Mucosa of stomach (tissue), 1 donor: ENCODE data around the gene ASXL2.
"Not testable (repeated sequence)": the region's sequence is repeated elsewhere in the genome, so short reads cannot be mapped to it uniquely, and the experiment has no call there.

Experiments
- H3K27me3 ChIP-seq: one replicate; pipeline ENCODE4 v1.7.0; 2013; ENCODE audit warnings: mild to moderate bottlenecking, low read length; ENCODE audit not compliant: control insufficient read depth, insufficient read depth
- H3K36me3 ChIP-seq: one replicate; pipeline ENCODE4 v1.7.0; 2013; ENCODE audit warnings: low read length; ENCODE audit not compliant: control insufficient read depth, insufficient read depth
- H3K4me1 ChIP-seq: one replicate; pipeline ENCODE4 v1.7.0; 2013; ENCODE audit warnings: mild to moderate bottlenecking, low read length; ENCODE audit not compliant: control insufficient read depth, insufficient read depth
- H3K4me3 ChIP-seq: one replicate; pipeline ENCODE4 v1.7.0; 2013; ENCODE audit warnings: low read length
- H3K9ac ChIP-seq: one replicate; pipeline ENCODE4 v1.7.0; 2013; ENCODE audit warnings: mild to moderate bottlenecking, low read length, moderate library complexity
- H3K9me3 ChIP-seq: one replicate; pipeline ENCODE4 v1.7.0; 2013; ENCODE audit warnings: mild to moderate bottlenecking, low read length, moderate library complexity; ENCODE audit not compliant: control insufficient read depth
- donor health status: Pancreatic carcinoma.

ASXL2 gene

DNA sequence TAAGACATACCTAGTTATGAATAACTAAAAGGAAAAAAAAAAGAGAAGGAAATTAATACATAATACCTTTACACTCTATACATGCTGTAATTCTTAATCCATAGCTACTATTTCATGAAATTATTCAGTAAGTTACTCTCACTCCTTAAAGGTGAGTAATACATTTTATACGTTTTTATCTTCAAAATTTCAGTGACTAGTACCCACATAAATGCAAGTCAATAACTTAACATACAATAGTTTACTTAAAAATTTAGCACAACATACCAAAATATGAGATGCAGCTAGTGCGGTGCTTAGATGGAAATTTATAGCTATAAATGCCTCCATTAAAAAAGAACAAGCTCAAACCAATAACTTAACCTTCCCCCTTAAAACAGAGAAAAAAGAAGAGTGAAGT, 168.9 kb downstream of the ASXL2 start:
- H3K27me3 ChIP-seq = no peaks in the 10 kb centered on the region
- no peaks in the 10 kb centered on the region for H3K36me3 ChIP-seq
- H3K9me3 ChIP-seq = no peaks in the 10 kb centered on the region
- H3K9ac ChIP-seq = no peak overlapping the region
- no peak overlapping the region for H3K4me3 ChIP-seq
- H3K4me1 ChIP-seq = no peaks in the 10 kb centered on the region

DNA sequence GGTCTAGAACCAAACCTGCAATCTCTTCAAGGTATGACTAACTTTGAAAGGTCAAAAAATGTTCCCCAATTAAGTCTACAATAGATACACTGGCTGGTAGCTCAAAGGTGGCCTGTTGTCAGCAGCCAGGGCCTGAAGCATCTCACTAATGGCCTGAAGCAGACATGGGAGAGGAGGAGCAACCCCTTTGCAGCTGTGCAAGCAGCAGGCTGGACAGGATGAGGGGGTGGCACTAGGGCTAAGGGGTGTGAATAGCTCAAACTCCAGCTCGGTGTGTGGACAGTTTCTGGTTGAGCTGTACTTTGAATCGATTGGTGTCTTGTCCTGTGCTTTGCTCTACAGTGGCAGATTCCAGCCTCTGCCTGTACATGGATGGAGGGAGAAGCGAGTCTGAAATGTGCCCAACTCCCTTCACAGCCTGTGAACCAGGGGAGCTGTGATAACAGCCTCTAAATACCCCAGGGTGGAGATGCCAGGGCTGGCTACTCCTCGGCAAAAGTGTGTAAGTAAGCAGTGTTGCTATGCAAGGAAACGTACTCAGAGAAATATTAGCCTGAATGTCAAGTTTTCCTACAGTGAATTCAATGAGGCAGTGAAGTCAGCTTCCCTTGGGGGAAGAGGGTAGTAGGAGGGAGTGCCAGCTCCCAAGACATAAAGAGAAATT, 170.2 kb downstream of the ASXL2 start:
- no peaks in the 10 kb centered on the region for H3K9me3 ChIP-seq
- H3K36me3 ChIP-seq = no peaks in the 10 kb centered on the region
- H3K27me3 ChIP-seq = no peaks in the 10 kb centered on the region
- no peaks in the 10 kb centered on the region for H3K4me1 ChIP-seq
- no peak overlapping the region for H3K9ac ChIP-seq
- no peak overlapping the region for H3K4me3 ChIP-seq

GRCh38 chr2:25705575-25705974, 172.7 kb downstream of the ASXL2 start:
- H3K9me3 ChIP-seq, H3K9ac ChIP-seq, H3K4me3 ChIP-seq, H3K36me3 ChIP-seq, H3K27me3 ChIP-seq, H3K4me1 ChIP-seq: not testable (repeated sequence)

GRCh38 chr2:25701801-25702200, 176.5 kb downstream of the ASXL2 start:
- H3K9me3 ChIP-seq = no peaks in the 10 kb centered on the region
- H3K9ac ChIP-seq = no peak overlapping the region
- no peaks in the 10 kb centered on the region for H3K27me3 ChIP-seq
- peaks cover 12% of the 10 kb centered on the region for H3K4me1 ChIP-seq
- H3K4me3 ChIP-seq = no peak overlapping the region
- H3K36me3 ChIP-seq = no peaks in the 10 kb centered on the region

GRCh38 chr2:25700221-25700660, 178.0 kb downstream of the ASXL2 start:
- H3K4me3 ChIP-seq = no peak overlapping the region
- no peaks in the 10 kb centered on the region for H3K36me3 ChIP-seq
- peaks cover 12% of the 10 kb centered on the region for H3K4me1 ChIP-seq
- no peaks in the 10 kb centered on the region for H3K9me3 ChIP-seq
- no peaks in the 10 kb centered on the region for H3K27me3 ChIP-seq
- no peak overlapping the region for H3K9ac ChIP-seq

- H3K9me3 ChIP-seq = no peaks in the 10 kb centered on the region
- no peaks in the 10 kb centered on the region for H3K27me3 ChIP-seq
- H3K4me1 ChIP-seq = peaks cover 12% of the 10 kb centered on the region
- H3K4me3 ChIP-seq = no peak overlapping the region
- no peaks in the 10 kb centered on the region for H3K36me3 ChIP-seq
- H3K9ac ChIP-seq = no peak overlapping the region
Measured at GRCh38 chr2:25699216-25699615, 179.1 kb downstream of the ASXL2 start.

DNA sequence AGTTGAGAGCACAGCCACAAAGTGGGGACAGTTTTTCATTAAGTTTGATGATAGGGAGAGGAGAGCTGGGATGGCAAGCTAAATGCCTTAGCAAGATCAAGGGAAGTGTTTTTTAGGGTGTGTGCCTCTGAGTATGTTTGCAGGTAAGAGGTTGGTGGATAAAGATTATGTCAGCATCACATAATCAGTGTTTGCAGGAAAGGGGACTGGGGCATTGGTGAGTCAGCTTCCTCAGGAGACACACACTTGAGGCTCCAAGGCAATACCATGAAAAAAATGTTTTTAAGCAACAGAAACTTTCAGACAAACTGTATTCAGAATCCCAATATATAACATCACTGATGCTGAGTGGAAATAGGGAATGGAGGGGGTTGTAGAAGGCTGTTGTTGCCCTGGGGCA, 179.5 kb downstream of the ASXL2 start:
- Histone ChIP-seq H3K9ac (no peak overlapping the region), H3K4me3 (no peak overlapping the region), H3K27me3 (no peaks in the 10 kb centered on the region), H3K4me1 (peaks cover 12% of the 10 kb centered on the region), H3K9me3 (no peaks in the 10 kb centered on the region), H3K36me3 (no peaks in the 10 kb centered on the region)

DNA sequence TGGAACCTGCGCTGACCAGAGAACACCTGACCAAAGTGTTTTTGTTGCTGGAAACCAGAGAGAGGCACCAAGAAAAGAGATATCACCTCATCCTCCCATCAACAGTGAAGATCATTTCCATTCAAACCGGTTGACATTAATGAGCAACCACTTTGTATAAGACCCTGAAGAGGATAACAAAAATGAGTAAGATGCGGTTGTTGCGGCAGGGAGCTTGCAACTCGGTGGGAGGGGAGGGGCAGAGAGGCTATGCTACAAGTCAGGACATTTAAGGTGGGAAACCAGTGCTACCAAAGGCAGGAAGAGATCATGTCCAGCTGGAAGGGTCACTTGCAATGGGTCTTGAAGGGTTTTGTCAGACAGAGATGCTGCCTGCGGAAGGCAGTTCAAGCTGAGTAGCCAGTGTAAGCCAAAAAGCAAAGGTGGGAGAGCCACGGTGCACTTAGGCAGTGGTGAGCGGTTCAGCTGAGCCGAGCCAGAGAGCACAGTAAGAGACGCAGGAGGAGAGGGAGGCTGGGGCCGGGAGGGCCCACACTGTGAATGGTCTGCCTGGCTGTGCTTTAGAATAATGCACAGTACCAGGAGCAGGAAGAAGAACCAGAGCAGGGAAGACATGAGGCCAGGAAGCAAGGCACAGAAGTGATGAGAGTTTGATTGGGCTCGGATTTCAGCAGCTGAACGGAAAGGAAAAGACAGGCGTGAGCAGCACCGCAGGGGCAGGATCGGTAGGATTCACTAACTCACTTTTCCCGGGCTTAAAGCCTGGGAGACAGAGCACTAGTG, 180.5 kb downstream of the ASXL2 start:
- Histone ChIP-seq H3K27me3 (no peaks in the 10 kb centered on the region), H3K9ac (no peak overlapping the region), H3K36me3 (no peaks in the 10 kb centered on the region), H3K9me3 (no peaks in the 10 kb centered on the region), H3K4me1 (peaks cover 17% of the 10 kb centered on the region), H3K4me3 (no peak overlapping the region)

GRCh38 chr2:25692737-25693445, 185.4 kb downstream of the ASXL2 start:
- Histone ChIP-seq H3K4me3 (no peak overlapping the region), H3K27me3 (no peaks in the 10 kb centered on the region), H3K4me1 (peaks cover 12% of the 10 kb centered on the region), H3K9me3 (no peaks in the 10 kb centered on the region), H3K36me3 (no peaks in the 10 kb centered on the region), H3K9ac (no peak overlapping the region)

GRCh38 chr2:25692143-25692542, 186.1 kb downstream of the ASXL2 start:
- Histone ChIP-seq H3K27me3 (no peaks in the 10 kb centered on the region), H3K4me3 (no peak overlapping the region), H3K9ac (no peak overlapping the region), H3K9me3 (no peaks in the 10 kb centered on the region), H3K4me1 (peaks cover 8% of the 10 kb centered on the region), H3K36me3 (no peaks in the 10 kb centered on the region)

GRCh38 chr2:25690058-25690457, 188.2 kb downstream of the ASXL2 start:
- H3K9ac ChIP-seq = no peak overlapping the region
- H3K27me3 ChIP-seq = no peaks in the 10 kb centered on the region
- no peak overlapping the region for H3K4me3 ChIP-seq
- H3K36me3 ChIP-seq = no peaks in the 10 kb centered on the region
- peaks cover 8% of the 10 kb centered on the region for H3K4me1 ChIP-seq
- H3K9me3 ChIP-seq = no peaks in the 10 kb centered on the region

GRCh38 chr2:25688236-25688635, 190.1 kb downstream of the ASXL2 start:
- H3K4me3 ChIP-seq = no peak overlapping the region
- peaks cover 7% of the 10 kb centered on the region for H3K4me1 ChIP-seq
- H3K27me3 ChIP-seq = no peaks in the 10 kb centered on the region
- H3K9me3 ChIP-seq = no peaks in the 10 kb centered on the region
- H3K9ac ChIP-seq = no peak overlapping the region
- no peaks in the 10 kb centered on the region for H3K36me3 ChIP-seq
